HG03571 (cell line): ENCODE results near the gene MPO.
A peak's percentile ranks its signal among the peaks of the same experiment; 100 is the strongest.

ENCODE experiments used
- ATAC-seq: cut with Tn5 transposase; IDR thresholded peaks from one replicate; pipeline ENCODE4 v1.9.1; 2021; ENCODE audit not compliant: unreplicated experiment

Gene MPO

DNA sequence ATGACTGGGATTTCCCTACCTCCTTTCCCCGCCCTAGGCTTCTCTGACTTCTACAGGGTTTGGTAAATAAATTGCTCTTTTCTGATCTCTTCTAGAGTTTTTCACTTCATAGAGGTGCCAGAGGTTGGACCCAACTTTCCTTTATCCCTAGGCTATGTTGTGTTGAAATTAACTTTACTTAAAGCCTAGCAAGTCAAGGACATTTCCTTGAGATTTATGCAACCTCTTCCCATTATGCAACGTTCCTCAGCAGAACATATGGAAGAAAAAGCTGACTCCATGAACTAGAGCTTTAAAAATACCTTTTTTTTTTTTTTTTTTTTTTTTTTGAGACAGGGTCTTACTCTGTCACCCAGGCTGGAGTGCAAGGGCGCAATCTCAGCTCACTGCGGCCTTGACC is 15.5 kb downstream of the MPO start:
- ATAC-seq = no peak

DNA sequence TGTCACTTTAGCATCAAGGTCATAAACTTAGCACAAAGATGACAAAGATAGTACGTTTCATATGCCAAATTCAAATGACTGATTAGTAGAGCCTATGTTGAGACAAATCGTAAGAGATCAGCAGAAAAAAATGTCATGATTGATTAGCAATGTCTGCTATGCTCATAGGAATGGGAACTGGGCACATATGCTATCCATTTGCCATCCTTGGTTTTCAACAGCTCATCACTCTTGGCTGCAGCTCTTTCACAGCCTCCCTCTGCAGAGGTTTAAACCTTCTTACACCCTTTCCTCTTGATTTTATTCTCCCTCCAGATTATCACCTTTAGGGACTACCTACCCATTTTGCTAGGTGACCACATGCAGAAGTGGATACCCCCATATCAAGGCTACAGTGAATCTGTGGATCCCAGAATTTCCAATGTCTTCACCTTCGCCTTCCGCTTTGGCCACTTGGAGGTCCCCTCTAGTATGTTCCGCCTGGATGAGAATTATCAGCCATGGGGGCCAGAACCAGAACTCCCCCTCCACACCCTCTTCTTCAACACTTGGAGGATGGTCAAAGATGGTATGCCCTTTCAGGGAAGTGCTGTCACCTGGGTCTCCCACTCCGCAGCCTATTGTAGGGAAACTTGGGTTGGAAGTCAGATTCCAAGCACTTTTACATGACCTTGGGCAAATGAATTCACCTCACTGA is 16.2 kb downstream of the MPO start:
- ATAC-seq = no peak

- ATAC-seq = no peak
Measured at GRCh38 chr17:58263773-58264172, 17.0 kb downstream of the MPO start.

GRCh38 chr17:58262149-58262548 is 18.6 kb downstream of the MPO start:
- ATAC-seq = no peak

GRCh38 chr17:58254803-58255202 is 25.9 kb downstream of the MPO start:
- no peak for ATAC-seq

DNA sequence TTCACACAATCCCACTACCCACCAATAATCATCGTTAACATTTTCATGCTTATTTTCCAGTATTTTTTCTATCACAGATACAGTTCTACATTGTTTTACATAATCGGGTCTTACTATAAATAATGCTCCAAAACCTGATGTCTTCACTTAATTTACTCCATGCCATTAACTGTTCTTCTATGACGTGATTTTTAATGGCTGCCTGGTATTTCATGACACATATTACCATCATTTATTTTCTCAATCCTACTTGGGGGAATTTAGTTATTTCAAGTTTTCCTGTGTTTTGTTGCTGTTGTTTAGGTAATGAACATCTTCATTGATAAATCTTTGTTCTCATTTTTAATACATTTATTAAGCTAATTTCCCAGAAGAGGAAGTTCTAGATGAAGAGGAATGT is 27.7 kb downstream of the MPO start:
- ATAC-seq = no peak

GRCh38 chr17:58252141-58252540 is 28.6 kb downstream of the MPO start:
- no peak for ATAC-seq

- ATAC-seq = no peak
Measured at GRCh38 chr17:58250344-58251011, 30.3 kb downstream of the MPO start.

DNA sequence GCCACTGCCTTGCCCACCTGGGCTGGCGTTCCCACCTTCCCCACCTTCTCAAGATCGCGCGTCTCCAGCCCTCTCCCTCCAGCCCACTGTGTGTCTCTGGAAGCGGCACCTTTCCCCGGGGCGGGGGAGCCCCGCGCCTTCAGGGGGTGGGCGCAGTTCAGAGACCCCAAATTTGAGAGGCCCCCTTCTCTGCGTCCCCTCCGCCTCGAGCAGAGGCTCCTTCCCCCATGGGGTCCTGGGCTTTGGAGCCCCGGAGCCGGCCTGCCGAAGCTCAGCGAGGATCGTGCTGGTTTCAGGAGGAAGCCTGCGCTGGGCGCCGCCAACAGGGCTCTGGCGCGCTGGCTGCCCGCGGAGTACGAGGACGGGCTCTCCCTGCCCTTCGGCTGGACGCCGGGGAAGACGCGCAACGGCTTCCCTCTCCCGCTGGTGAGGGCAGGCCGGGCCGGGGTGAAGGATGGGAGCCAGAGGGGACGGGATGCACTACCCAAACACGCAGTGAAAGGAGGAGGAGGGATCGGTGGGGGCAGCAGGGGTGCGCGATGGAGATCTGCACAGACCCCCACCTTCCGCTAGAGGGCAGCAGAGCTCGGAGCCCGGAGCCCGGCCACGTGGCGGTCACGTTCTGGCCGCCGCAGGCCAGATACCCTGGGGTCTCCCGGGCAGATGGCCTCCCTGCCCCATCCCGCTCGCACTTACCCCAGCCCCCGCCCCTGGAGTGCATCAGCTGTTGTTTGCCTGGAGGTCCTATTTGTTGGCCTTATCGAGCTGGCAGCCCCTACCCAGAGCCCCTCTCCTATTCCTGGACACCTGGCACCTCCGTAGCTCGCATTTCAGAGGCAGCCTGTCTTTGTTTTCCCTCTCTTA is 31.2 kb downstream of the MPO start:
- ATAC-seq = peak; percentile 65

DNA sequence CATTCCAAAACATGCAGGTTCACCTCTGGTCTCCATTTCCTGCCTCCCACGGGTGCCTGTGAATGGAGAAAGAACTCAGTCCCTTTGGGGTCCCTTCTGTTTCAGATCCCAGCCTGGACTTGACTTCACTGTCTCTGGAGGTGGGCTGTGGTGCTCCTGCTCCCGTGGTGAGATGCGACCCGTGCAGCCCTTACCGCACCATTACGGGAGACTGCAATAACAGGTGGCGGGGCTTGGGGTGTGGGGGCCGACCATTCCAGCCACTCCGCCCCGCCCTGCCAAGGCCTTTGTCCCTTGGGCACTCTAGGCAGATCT is 31.8 kb downstream of the MPO start:
- ATAC-seq = no peak

- ATAC-seq = no peak
Measured at GRCh38 chr17:58247511-58248363, 33.0 kb downstream of the MPO start.

GRCh38 chr17:58246781-58247180 is 34.0 kb downstream of the MPO start:
- no peak for ATAC-seq

- ATAC-seq = no peak
Measured at GRCh38 chr17:58246104-58246740, 34.5 kb downstream of the MPO start.

GRCh38 chr17:58245428-58246103 is 35.2 kb downstream of the MPO start:
- ATAC-seq = no peak

DNA sequence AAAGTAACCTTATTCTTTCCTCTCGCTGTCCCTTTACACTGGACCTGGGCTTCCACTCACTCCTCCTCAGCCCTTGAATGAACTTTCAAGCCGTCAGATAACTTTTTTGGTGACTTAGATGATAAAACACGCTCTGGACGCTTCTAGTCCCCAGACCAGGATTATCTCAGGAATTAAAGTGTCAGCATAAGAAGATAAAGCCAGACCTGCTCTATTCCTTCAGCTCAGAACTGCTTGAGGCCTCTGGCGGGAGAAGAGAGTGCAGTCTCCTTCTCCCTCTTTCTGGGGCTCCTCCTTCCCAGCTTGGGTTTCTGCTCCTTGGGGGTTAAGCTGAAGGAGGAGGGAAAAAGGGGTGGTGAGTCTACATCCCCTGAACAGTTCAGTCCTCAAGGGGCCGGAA is 35.8 kb downstream of the MPO start:
- no peak for ATAC-seq

DNA sequence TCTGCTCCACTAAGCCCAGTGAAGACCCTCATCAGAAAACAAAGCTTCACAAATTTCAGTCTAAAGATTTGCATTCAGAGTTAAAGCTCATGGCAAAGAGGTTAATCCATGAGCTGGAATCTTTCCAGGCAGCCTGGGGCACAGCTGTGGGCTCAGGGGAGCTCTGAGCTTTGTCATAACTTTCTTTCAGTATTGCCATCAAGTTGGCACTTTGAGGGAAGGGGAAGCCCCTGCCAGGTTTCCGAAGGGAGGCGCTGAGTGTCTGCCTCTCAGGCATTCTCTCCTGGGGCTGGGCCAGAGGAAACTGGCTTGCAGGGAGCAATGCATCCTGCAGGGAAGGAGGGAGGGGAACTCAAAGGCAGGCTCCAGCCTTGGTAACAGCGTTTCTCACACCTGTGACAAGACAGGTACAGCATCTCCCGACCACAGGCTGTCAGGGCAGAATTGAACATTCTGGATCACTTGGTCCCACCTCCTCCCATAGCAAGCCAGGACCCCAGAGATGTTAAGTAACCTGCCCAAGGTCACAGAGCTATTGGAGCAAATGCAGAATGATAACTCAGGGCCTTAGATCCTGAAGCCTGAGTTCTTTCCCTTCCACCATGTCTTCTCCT is 38.5 kb downstream of the MPO start:
- ATAC-seq = no peak

GRCh38 chr17:58239987-58240386 is 40.7 kb downstream of the MPO start:
- ATAC-seq = no peak

GRCh38 chr17:58238147-58238634 is 42.5 kb downstream of the MPO start, which contains the start of gene LPO:
Gene LPO (plus strand): TSS chr17:58238584. CDS start chr17:58242980, 4,396 bp downstream.
- no peak for ATAC-seq

DNA sequence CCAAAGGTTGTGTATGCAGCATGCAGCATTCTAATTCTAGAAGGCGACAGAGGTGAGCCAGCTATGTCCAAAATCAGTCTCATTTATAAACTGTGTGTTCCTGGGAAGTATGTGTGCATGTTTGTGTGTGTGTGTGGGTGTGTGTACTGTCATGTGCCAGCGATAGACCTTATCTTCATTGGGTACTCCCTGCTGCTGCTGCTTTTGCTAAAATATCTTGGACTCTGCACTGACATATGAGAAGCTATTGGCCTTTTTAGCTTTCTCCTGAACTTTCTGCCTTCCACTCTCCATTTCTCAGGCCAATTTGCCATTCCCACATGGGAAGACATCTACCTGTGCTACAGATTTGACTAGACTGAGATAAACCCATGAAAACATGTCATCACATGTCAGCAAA is 44.3 kb downstream of the MPO start:
- ATAC-seq = no peak
